Measurements from ENCODE around the gene HAP1. TPM values are rescaled to one million over a fixed set of nuclear protein-coding genes. Genes with fewer than 3 reads are reported as not detected.

The HAP1 gene
- total and polyA plus RNA-seq, 11 donors, result 0.07 to 0.35 (median 0.10) TPM; not detected in 6

DNA sequence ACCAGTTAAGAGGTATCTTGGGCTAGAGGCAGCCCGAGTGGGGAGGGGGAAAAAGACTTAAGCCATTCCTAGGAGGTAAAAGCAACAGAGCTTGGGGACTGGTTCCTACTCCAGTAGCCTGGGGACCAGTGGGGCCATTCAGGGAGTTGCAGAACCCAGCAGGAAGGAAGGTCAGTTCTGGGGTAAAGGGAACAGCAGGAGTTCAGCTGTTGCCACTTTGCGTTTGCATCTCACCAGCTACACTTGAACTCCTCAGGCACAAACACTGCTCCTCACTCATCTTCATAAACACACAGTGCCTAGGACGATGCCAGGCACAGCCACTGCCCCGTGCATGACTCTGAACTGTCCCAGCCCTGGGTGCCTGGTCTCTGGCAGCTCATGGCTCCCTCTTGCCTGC lies 4.0 kb downstream of the HAP1 start:
- no peak overlapping the region for H3K27ac ChIP-seq
- intact Hi-C loops (cut with DNase I), result loop anchor here in 1 of 10 donors (10.0 kb wide), 2 partner anchors 154 to 224 kb away; no protein-coding TSS in a partner anchor
- 41 to 57% (median 50%) methylated on average over 4 of the region's 4 CpGs for WGBS, 4 donors
- peaks cover 3 to 20% (median 15%) of the 10 kb centered on the region in 12 donors for H3K4me1 ChIP-seq
- peaks cover 21 to 43% (median 32%) of the 10 kb centered on the region in 9 donors for H3K27me3 ChIP-seq
- H3K36me3 ChIP-seq, result no peaks in the 10 kb centered on the region
- H3K9me3 ChIP-seq, result no peaks in the 10 kb centered on the region
- no peak overlapping the region for H3K4me3 ChIP-seq
- DNase-seq (no peak), ATAC-seq (no peak)
- no peak for TF ChIP-seq CTCF (IDR thresholded peaks at IDR 0.05)
- TF ChIP-seq POLR2A (IDR thresholded peaks at IDR 0.05), result no peak

- 36 to 89% (median 67%) methylated on average over 5 to 12 of the region's 12 CpGs for WGBS, 4 donors
These were observed 6.4 kb downstream of the HAP1 start for GRCh38 chr17:41728056-41728455.

GRCh38 chr17:41725134-41725533 lies 9.3 kb downstream of the HAP1 start:
- Histone ChIP-seq H3K27ac (no peak overlapping the region), H3K4me1 (no peaks in the 10 kb centered on the region), H3K9me3 (no peaks in the 10 kb centered on the region), H3K27me3 (no peaks in the 10 kb centered on the region), H3K36me3 (no peaks in the 10 kb centered on the region), H3K4me3 (no peak overlapping the region)
- WGBS, 4 donors, result 84 to 93% (median 90%) methylated on average over 3 to 5 of the region's 5 CpGs
- intact Hi-C loops (cut with DNase I), result no loop called here
- DNase-seq (no peak), ATAC-seq (no peak)
- TF ChIP-seq POLR2A (IDR thresholded peaks at IDR 0.05), result no peak
- no peak for TF ChIP-seq CTCF (IDR thresholded peaks at IDR 0.05)

More at GRCh38 chr17:41728056-41728455, 6.4 kb downstream of the HAP1 start:
- DNase-seq (no peak), ATAC-seq (no peak)
- Histone ChIP-seq H3K27ac (no peak overlapping the region), H3K4me1 (no peaks in the 10 kb centered on the region), H3K4me3 (no peak overlapping the region), H3K9me3 (no peaks in the 10 kb centered on the region), H3K36me3 (no peaks in the 10 kb centered on the region), H3K27me3 (peaks cover 0 to 19% (median 8%) of the 10 kb centered on the region in 9 donors)
- intact Hi-C loops (cut with DNase I), result no loop called here
- TF ChIP-seq CTCF (IDR thresholded peaks at IDR 0.05) (no peak), POLR2A (IDR thresholded peaks at IDR 0.05) (no peak)

DNA sequence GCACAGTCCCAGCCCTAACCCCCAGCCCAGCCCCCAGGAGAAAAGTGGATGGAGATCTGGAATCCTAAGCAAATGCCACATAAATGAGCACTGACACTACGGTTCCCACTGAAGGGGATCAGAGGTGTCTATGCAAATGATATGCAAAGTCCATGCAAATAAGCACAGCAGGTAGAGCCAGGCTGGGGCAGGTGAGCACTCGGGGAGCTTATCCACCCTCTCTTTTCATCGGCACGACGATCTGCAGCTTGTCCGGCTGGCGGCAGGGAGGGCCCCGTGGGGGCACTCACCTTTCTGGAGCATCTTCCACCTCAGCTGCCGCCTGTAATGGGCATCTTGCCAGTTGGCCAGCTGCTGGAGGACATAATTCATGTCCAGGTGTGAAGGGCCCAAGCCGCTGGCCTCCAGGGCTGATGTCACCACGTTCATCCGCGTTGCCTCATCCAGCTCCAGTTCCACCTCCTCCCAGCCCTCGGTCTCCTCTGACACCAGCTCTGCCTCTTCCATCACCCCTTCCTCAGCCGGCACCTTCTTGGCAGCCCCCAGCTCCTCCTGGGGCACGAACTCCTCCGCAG lies 9.9 kb downstream of the HAP1 start:
- H3K9me3 ChIP-seq, result no peaks in the 10 kb centered on the region
- no peaks in the 10 kb centered on the region for H3K27me3 ChIP-seq
- H3K36me3 ChIP-seq, result no peaks in the 10 kb centered on the region
- DNase-seq, result no peak
- no peak overlapping the region for H3K4me3 ChIP-seq
- H3K4me1 ChIP-seq, result no peaks in the 10 kb centered on the region
- H3K27ac ChIP-seq, result no peak overlapping the region
- TF ChIP-seq CTCF (IDR thresholded peaks at IDR 0.05) (no peak), POLR2A (IDR thresholded peaks at IDR 0.05) (no peak)
- 64 to 70% (median 66%) methylated on average over 12 to 17 of the region's 17 CpGs for WGBS, 4 donors
- intact Hi-C loops (cut with DNase I), result no loop called here
- ATAC-seq, result no peak

All from heart left ventricle (tissue), 16 donors.